Thoracic aorta (tissue), 2 donors: Measurements from ENCODE around the gene ZNF329. TPM values are rescaled to one million over a fixed set of nuclear protein-coding genes. Genes with fewer than 3 reads are reported as not detected.
A peak's percentile ranks its signal among the peaks of the same experiment; 100 is the strongest.

Experiments used
- ATAC-seq: fragments of 150-250 bp; one replicate; pipeline ENCODE4 v1.8.0; 2017; ENCODE audit warnings: low read depth; ENCODE audit not compliant: insufficient number of reproducible peaks, low FRiP score
- DNase-seq: peaks from one replicate; pipeline ENCODE4 v3.0.0-alpha.2; 2020; ENCODE audit warnings: low spot score
- H3K27ac ChIP-seq, 2 donors: fragments of 200-600 bp; sonication (generic); 1 replicate in 1 of 2; 2 replicates in 1 of 2; pipeline ENCODE4 v1.5.1; 2016; ENCODE audit warnings: mild to moderate bottlenecking in 2 of 2, moderate library complexity in 2 of 2
- H3K27me3 ChIP-seq: fragments of 200-600 bp; sonication (generic); replicated peaks from 2 replicates; pipeline ENCODE4 v1.6.0; 2016; ENCODE audit warnings: mild to moderate bottlenecking; ENCODE audit not compliant: insufficient read depth
- H3K36me3 ChIP-seq: fragments of 200-600 bp; sonication (generic); one replicate; pipeline ENCODE4 v1.5.1; 2016
- H3K4me1 ChIP-seq, 2 donors: fragments of 200-600 bp; sonication (generic); 1 replicate in 1 of 2; 2 replicates in 1 of 2; pipeline versions ENCODE4 v1.5.1 to v1.6.0; 2016; ENCODE audit warnings: low read depth in 2 of 2, mild to moderate bottlenecking in 1 of 2; ENCODE audit not compliant: control insufficient read depth in 1 of 2
- H3K4me3 ChIP-seq: fragments of 200-600 bp; sonication (generic); 2 replicates; pipeline ENCODE4 v1.5.1; 2016; ENCODE audit warnings: mild to moderate bottlenecking
- H3K9me3 ChIP-seq: fragments of 200-600 bp; sonication (generic); 2 replicates; pipeline ENCODE4 v1.5.1; 2016
- CTCF ChIP-seq: fragments of 200-600 bp; sonication (generic); IDR thresholded peaks from one replicate; pipeline ENCODE4 v1.5.1; 2019; ENCODE audit warnings: antibody characterized with exemption
- total RNA-seq, 2 donors: library from RNA; depleted of rRNA; stranded (reverse); fragments of >200 nt; gene quantifications; one replicate each; pipeline versions ENCODE4 v1.1.0 to v1.2.3, GENCODE V29; 2016

ZNF329 gene
- total RNA-seq, 2 donors from 2014 or later: 6.8 to 10.6 TPM

GRCh38 chr19:58134244-58134643, 16.3 kb downstream of the ZNF329 start:
- Histone ChIP-seq H3K27me3 (no peaks in the 10 kb centered on the region), H3K9me3 (peaks cover 100% of the 10 kb centered on the region), H3K27ac (no peak overlapping the region), H3K36me3 (peaks cover 94% of the 10 kb centered on the region), H3K4me3 (peak overlapping the region; percentile 17), H3K4me1 (no peaks in the 10 kb centered on the region)
- TF ChIP-seq CTCF: no peak
- DNase-seq (no peak), ATAC-seq (no peak)

DNA sequence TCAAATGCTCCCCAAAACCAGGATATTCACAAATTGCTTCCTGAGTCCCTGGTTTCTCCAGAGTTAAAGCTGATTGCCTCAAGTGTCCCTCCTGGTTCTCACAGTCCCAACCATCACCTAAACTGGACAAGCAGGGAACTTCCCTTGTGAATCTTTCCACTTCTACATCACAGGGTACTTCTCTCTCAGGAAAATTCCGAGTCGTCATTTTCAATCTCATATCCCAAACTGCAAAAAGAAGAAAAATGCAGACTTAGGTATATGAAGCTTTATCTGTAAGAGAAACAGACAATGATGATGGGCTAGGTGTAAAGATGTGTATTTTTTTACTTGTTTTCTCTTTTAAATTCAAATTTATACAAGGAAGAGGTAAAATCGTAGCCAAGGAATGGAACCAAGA, 21.3 kb downstream of the ZNF329 start:
- H3K4me3 ChIP-seq: peak overlapping the region; percentile 19
- TF ChIP-seq CTCF: no peak
- DNase-seq: no peak
- peaks cover 100% of the 10 kb centered on the region for H3K9me3 ChIP-seq
- no peaks in the 10 kb centered on the region for H3K4me1 ChIP-seq
- no peak for ATAC-seq
- H3K27ac ChIP-seq: no peak overlapping the region
- peaks cover 80% of the 10 kb centered on the region for H3K36me3 ChIP-seq
- no peaks in the 10 kb centered on the region for H3K27me3 ChIP-seq

GRCh38 chr19:58128041-58128685, 22.4 kb downstream of the ZNF329 start:
- peaks cover 69% of the 10 kb centered on the region for H3K36me3 ChIP-seq
- peaks cover 100% of the 10 kb centered on the region for H3K9me3 ChIP-seq
- H3K4me1 ChIP-seq: no peaks in the 10 kb centered on the region
- H3K4me3 ChIP-seq: peak overlapping the region; percentile 29
- H3K27me3 ChIP-seq: no peaks in the 10 kb centered on the region
- TF ChIP-seq CTCF: no peak
- DNase-seq: no peak
- H3K27ac ChIP-seq: no peak overlapping the region
- no peak for ATAC-seq

DNA sequence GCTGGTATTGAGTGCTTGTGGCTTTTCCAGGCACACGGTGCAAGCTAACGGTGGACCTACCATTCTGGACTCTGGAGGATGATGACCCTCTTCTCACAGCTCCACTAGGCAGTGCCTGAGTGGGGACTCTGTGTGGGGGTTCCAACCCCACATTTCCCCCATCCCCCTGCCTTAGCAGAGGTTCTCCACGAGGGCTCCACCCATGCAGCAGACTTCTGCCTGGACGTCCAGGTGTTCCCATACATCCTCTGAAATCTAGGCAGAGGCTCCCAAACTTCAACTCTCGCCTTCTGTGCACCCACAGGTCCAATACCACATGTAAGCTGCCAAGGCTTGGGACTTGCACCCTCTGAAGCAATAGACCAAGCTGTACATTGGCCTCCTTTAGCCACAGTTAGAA, 27.2 kb downstream of the ZNF329 start:
- no peaks in the 10 kb centered on the region for H3K27me3 ChIP-seq
- no peak overlapping the region for H3K27ac ChIP-seq
- peaks cover 93% of the 10 kb centered on the region for H3K9me3 ChIP-seq
- DNase-seq (no peak), ATAC-seq (no peak)
- H3K4me1 ChIP-seq: no peaks in the 10 kb centered on the region
- no peak overlapping the region for H3K4me3 ChIP-seq
- no peak for TF ChIP-seq CTCF
- H3K36me3 ChIP-seq: peaks cover 22% of the 10 kb centered on the region

DNA sequence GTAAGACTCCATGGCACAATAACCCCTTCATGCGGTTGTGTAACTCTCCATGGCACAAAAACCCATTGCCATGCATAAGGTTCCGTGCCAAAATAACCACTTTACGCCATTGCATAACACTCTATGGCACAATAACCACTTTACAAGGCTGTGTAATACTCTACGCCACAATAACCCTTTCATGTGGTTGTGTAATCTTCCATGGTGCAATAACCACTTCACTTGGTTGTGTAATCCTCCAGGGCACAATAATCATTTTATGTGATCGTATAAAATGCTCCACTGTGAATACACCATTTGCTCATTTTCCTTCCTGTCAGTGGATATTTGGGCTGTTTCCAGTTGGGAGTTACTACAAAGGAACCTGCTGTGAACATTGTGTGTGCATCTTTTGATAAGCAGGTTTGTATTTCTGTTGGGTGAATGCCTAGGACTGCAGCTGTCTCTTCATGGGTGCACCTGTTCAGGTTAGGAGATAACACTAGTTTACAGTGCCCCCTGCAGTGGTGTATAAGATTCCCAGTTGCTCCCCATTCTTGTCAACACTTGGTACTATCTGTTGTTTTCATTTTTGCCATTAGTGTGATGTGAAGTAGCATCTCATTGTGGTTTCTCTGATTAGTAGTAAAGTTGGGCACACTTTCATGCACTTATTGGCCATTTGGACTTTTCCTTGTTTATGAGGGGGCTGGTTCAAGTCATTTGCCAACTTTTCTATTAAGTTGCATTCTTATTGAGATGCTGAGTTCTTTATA, 31.4 kb downstream of the ZNF329 start:
- H3K27me3 ChIP-seq: no peaks in the 10 kb centered on the region
- H3K4me3 ChIP-seq: no peak overlapping the region
- no peak for TF ChIP-seq CTCF
- DNase-seq: no peak
- no peak for ATAC-seq
- no peaks in the 10 kb centered on the region for H3K36me3 ChIP-seq
- peaks cover 74% of the 10 kb centered on the region for H3K9me3 ChIP-seq
- H3K27ac ChIP-seq: no peak overlapping the region
- H3K4me1 ChIP-seq: no peaks in the 10 kb centered on the region
